ENCODE data around the gene HMGN1. TPM values are rescaled to one million over a fixed set of nuclear protein-coding genes. Genes with fewer than 3 reads are reported as not detected.
A peak's percentile ranks its signal among the peaks of the same experiment; 100 is the strongest.

The HMGN1 gene
- total RNA-seq, 1 donor from 2014 or later, result 362 TPM

GRCh38 chr21:39388038-39388810 lies 39.3 kb upstream of the HMGN1 start:
- no peaks in the 10 kb centered on the region for H3K27me3 ChIP-seq (ENCODE audit: control insufficient read depth, insufficient read depth, low read length)
- peaks cover 8% of the 10 kb centered on the region for H3K36me3 ChIP-seq (ENCODE audit: control insufficient read depth, insufficient read depth, low read length)
- TF ChIP-seq CTCF (IDR thresholded peaks at IDR 0.05; ENCODE audit: insufficient read depth, low read length, severe bottlenecking), result peak; percentile 98
- FAIRE-seq, result no peak
- DNase-seq (ENCODE audit: low read depth), result peak; percentile 59
- peak overlapping the region; percentile 46 for H3K4me3 ChIP-seq (ENCODE audit: low read depth, low read length)

DNA sequence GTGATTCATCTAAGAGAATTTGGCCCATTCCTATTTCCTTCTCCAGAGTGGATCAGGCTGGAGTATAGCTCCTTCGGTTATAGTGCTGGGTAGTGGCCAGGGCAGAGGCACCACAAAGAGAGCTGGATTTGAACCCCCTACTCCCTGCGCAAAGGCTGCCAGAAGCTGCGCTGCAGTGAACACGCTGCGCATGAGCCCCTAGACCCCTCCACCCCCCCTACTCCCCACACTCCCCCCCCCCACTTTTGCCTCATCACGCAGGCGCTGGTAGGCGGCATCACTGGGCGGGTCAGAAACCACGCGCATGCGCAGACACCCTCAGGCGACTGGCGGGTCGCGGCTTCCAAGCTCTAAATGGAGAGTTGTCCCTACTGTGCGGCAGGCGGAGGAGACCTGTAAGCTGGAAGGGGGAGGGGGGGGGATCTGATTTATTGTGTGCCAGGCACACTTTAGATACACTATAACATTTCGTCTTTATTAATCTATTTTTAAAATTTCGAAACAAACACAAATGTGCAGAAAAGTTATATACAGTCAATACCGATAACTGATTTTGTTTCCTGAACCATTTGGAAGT lies 38.7 kb upstream of the HMGN1 start:
- peak; percentile 58 for DNase-seq (ENCODE audit: low read depth)
- Histone ChIP-seq H3K4me3 (ENCODE audit: low read depth, low read length) (peak overlapping the region; percentile 46), H3K36me3 (ENCODE audit: control insufficient read depth, insufficient read depth, low read length) (peaks cover 4% of the 10 kb centered on the region)

GRCh38 chr21:39386899-39387298 lies 38.0 kb upstream of the HMGN1 start:
- FAIRE-seq, result no peak
- no peaks in the 10 kb centered on the region for H3K27me3 ChIP-seq (ENCODE audit: control insufficient read depth, insufficient read depth, low read length)
- no peak for TF ChIP-seq CTCF (IDR thresholded peaks at IDR 0.05; ENCODE audit: insufficient read depth, low read length, severe bottlenecking)
- DNase-seq (ENCODE audit: low read depth), result no peak
- H3K36me3 ChIP-seq (ENCODE audit: control insufficient read depth, insufficient read depth, low read length), result peaks cover 3% of the 10 kb centered on the region
- no peak overlapping the region for H3K4me3 ChIP-seq (ENCODE audit: low read depth, low read length)

More for the DNA sequence above, 38.7 kb upstream of the HMGN1 start:
- no peak for FAIRE-seq
- TF ChIP-seq CTCF (IDR thresholded peaks at IDR 0.05; ENCODE audit: insufficient read depth, low read length, severe bottlenecking), result no peak
- H3K27me3 ChIP-seq (ENCODE audit: control insufficient read depth, insufficient read depth, low read length), result no peaks in the 10 kb centered on the region

- no peak for DNase-seq (ENCODE audit: low read depth)
- Histone ChIP-seq H3K27me3 (ENCODE audit: control insufficient read depth, insufficient read depth, low read length) (no peaks in the 10 kb centered on the region), H3K4me3 (ENCODE audit: low read depth, low read length) (peak overlapping the region; percentile 37), H3K36me3 (ENCODE audit: control insufficient read depth, insufficient read depth, low read length) (peaks cover 3% of the 10 kb centered on the region)
- no peak for TF ChIP-seq CTCF (IDR thresholded peaks at IDR 0.05; ENCODE audit: insufficient read depth, low read length, severe bottlenecking)
- FAIRE-seq, result no peak
These were observed 37.3 kb upstream of the HMGN1 start for GRCh38 chr21:39386194-39386593.

DNA sequence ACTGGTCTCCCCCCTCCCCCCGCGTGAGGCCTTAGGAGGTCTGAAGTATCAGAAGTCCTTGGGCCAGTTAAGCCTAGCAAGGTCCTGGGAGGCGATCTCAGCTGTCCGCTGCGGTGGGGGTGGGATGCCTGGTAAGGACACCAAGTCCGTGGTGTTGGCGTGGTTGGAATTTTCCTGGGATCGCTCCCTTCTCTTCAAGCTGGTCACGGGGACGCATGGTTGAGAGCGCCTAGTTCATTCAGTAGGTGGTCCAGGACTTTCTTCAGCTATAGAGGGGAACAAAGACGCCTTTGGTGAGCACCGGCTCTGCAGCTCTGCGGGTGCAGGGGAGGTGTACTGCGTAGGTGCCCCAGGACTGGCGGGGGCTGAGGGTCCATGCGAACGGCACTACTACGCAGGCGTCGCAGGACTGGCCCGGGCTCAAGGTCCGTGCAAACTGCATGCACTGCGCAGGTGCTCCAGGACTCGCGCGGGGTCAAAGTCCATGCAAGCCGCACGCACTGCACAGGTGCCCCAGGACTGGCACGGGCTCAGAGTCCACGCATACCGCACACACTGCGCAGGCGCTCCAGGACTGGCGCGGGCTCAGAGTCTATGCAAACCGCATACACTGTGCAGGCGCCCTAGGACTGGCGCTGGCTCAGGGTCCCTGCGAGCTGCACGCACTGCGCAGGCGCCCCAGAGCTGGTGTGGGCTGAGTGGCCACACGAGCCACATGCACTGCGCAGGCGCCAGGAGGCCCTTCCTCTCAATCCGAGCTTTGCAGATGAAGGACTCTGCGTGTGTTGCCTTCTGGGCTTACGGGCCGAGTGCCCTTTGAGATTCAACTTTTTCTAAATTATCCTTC lies 36.6 kb upstream of the HMGN1 start:
- peak; percentile 51 for DNase-seq (ENCODE audit: low read depth)
- no peak for TF ChIP-seq CTCF (IDR thresholded peaks at IDR 0.05; ENCODE audit: insufficient read depth, low read length, severe bottlenecking)
- Histone ChIP-seq H3K4me3 (ENCODE audit: low read depth, low read length) (peak overlapping the region; percentile 37), H3K36me3 (ENCODE audit: control insufficient read depth, insufficient read depth, low read length) (peaks cover 1% of the 10 kb centered on the region), H3K27me3 (ENCODE audit: control insufficient read depth, insufficient read depth, low read length) (no peaks in the 10 kb centered on the region)
- no peak for FAIRE-seq
